H1 (cell line): ENCODE results near the gene SCAPER.

Experiments used
- CTCF ChIP-seq, 3 experiments: IDR thresholded peaks; 1 replicate in 2 of 3; 2 replicates in 1 of 3; pipeline versions ENCODE4 v1.5.1 to v1.6.1; 2011; ENCODE audit warnings: low read length in 3 of 3, mild to moderate bottlenecking in 3 of 3, inconsistent platforms in 2 of 3, low read depth in 1 of 3, moderate library complexity in 1 of 3; ENCODE audit not compliant: insufficient read depth in 1 of 3; ENCODE audit errors: control extremely low read depth in 1 of 3
- EGR1 ChIP-seq: IDR thresholded peaks from 2 replicates; pipeline ENCODE4 v1.6.1; 2011; ENCODE audit warnings: low read depth, low read length, borderline replicate concordance
- EZH2 ChIP-seq: fragments of 200-600 bp; sonication (generic); IDR thresholded peaks from 2 replicates; pipeline ENCODE4 v1.7.1; 2012; ENCODE audit warnings: low read depth, mild to moderate bottlenecking, moderate library complexity, low read length, inconsistent platforms; ENCODE audit not compliant: severe bottlenecking
- GABPA ChIP-seq: IDR thresholded peaks from 2 replicates; pipeline ENCODE4 v1.6.1; 2011; ENCODE audit warnings: mild to moderate bottlenecking, low read length, moderate library complexity, borderline replicate concordance; ENCODE audit not compliant: insufficient read depth
- POLR2AphosphoS5 ChIP-seq: IDR thresholded peaks from 2 replicates; pipeline ENCODE4 v1.6.1; 2011; ENCODE audit warnings: low read depth, low read length
- SIN3A ChIP-seq, 2 experiments: IDR thresholded peaks in 1 of 2; conservative IDR thresholded peaks in 1 of 2; 2 replicates each; pipeline ENCODE4 v1.6.1; 2011 to 2012; ENCODE audit warnings: low read length in 2 of 2, improper control_type of control experiment in 1 of 2, low read depth in 1 of 2, mild to moderate bottlenecking in 1 of 2

GRCh38 chr15:76467136-76467535 is 438.0 kb downstream of the SCAPER start:
- TF ChIP-seq EZH2 (no peak), CTCF (IDR thresholded peaks at IDR 0.05; ENCODE audit: control extremely low read depth in 1 of 3, insufficient read depth in 1 of 3, low read depth in 1 of 3, low read length in 3 of 3) (no peak), GABPA (no peak), EGR1 (no peak), SIN3A (conservative IDR thresholded peaks at IDR 0.05 in 1 of 2, IDR thresholded peaks at IDR 0.05 in 1 of 2; ENCODE audit: low read depth in 1 of 2, low read length in 2 of 2) (no peak), POLR2AphosphoS5 (no peak)
